ENCODE data around the gene PALM3.

- TF ChIP-seq CTCF (conservative IDR thresholded peaks at IDR 0.05; ENCODE audit: low read depth, low read length) (no peak), EZH2 (IDR thresholded peaks at IDR 0.05; ENCODE audit: low read length, unreplicated experiment) (no peak), EZH2phosphoT487 (IDR thresholded peaks at IDR 0.05; ENCODE audit: borderline replicate concordance, low read length) (no peak)
Measured at GRCh38 chr19:14103310-14103709, 41.4 kb upstream of the PALM3 start.

Measured in PC-3 (cell line).